D721Med (cell line): Measurements from ENCODE around the gene FTO.

ENCODE experiments used
- DNase-seq: peaks from one replicate; pipeline ENCODE4 v3.0.0; 2011; ENCODE audit warnings: low spot score; ENCODE audit not compliant: insufficient read length
- FAIRE-seq: peaks from 2 replicates; lab custom pipeline; 2011; peaks lifted over from hg19 to GRCh38; lab: Jason Lieb, UNC
- TF ChIP-seq, protein P1 (sequence below): IDR thresholded peaks from 2 replicates; pipeline ENCODE4 v1.5.1; 2012; ENCODE audit warnings: mild to moderate bottlenecking, control low read depth; ENCODE audit not compliant: insufficient read depth; ENCODE audit errors: missing control alignments

FTO gene

DNA sequence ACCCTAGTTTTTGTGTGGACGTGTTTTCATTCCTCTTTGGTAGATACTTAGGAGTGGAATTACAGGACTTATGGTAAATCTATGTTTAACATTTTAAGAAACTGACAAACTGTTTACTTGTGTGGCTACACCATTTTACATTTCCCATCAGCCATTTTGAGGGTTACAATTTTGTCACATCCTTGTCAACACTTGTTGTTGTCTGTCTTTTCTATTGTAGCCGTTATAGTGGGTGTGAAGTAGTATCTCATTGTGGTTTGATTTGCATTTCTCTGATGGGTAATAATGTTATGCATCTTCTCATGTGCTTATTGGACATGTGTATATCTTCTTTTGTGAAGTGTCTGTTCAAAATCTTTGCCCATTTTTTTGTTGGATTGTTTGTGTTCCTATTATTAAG lies 4.5 kb downstream of the FTO start:
- TF ChIP-seq, protein P1, sequence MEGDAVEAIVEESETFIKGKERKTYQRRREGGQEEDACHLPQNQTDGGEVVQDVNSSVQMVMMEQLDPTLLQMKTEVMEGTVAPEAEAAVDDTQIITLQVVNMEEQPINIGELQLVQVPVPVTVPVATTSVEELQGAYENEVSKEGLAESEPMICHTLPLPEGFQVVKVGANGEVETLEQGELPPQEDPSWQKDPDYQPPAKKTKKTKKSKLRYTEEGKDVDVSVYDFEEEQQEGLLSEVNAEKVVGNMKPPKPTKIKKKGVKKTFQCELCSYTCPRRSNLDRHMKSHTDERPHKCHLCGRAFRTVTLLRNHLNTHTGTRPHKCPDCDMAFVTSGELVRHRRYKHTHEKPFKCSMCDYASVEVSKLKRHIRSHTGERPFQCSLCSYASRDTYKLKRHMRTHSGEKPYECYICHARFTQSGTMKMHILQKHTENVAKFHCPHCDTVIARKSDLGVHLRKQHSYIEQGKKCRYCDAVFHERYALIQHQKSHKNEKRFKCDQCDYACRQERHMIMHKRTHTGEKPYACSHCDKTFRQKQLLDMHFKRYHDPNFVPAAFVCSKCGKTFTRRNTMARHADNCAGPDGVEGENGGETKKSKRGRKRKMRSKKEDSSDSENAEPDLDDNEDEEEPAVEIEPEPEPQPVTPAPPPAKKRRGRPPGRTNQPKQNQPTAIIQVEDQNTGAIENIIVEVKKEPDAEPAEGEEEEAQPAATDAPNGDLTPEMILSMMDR: no peak
- FAIRE-seq (no peak), DNase-seq (no peak)

DNA sequence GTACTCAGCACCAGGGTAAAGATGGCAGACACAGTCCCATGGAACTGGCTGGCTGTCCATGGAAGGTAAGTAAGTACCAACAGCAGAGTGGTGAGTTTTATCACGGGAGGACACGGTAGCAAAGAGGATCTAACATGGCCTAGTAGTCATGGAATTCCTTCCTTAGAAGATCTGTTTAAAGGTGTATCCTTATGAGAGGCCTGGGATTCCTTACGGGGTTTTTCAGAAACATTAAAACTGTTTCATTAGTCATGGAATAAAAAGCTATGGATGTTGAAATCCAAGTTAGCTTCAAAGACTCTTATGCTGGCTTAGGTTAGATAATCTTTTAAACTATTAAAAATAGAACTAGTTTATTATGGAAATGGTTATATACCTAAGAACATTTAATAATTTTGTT lies 7.4 kb downstream of the FTO start:
- DNase-seq: no peak
- no peak for FAIRE-seq
- TF ChIP-seq, protein P1: no peak

DNA sequence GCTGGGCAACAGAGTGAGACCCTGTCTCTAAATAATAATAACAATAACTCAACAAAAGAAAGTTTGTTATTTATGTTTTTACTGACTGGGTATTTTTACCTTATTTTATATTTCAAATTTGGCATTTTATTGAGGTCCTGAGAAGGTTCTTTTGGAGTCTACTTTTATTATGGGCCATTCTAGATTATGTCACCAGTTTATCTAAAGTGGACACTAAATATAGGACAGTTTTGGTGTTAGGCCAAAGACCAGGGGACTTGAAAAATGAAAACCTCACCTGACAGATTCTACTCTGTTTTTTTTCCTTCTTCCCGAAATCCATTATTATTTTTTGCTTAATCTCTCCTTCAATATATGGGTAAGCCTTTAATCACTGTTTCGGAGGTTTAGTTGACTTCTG lies 8.1 kb downstream of the FTO start:
- TF ChIP-seq, protein P1: no peak
- DNase-seq (no peak), FAIRE-seq (no peak)

DNA sequence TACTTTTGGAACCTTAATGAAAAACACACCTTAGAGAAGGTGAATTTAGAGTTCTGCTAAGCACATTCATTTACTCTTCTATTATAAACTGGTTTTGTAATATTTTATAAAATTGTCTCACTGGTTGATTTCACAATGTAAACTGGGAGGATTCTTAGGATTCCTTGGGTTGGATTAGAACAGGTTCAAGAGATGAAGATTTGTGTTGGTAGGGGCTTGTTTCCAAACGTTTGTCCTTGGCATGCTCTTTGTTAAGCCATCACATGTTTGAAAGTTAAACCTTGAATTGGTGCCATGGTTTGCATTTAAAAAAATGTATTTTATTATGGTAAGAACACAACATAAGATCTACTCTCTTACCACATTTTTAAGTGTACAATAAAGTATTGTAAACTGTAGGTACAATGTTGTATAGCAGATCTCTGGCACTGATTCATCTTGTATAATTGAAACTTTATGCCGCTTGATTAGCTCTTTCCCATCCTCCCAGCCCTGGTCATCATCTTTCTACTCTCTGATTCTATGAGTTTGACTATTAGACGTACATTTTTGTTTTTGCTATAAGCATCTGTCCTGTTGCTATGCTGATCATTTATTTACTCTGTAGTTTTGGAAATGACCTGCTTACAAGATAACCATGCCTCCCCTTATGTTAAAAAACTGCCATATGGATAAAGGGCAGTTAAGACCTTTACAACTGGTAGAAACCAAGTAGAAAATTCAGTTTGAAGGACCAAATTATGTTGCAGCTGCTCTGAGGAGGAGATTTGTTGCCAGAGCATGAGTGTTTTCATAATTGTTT lies 9.6 kb downstream of the FTO start:
- TF ChIP-seq, protein P1: no peak
- FAIRE-seq: no peak
- no peak for DNase-seq

DNA sequence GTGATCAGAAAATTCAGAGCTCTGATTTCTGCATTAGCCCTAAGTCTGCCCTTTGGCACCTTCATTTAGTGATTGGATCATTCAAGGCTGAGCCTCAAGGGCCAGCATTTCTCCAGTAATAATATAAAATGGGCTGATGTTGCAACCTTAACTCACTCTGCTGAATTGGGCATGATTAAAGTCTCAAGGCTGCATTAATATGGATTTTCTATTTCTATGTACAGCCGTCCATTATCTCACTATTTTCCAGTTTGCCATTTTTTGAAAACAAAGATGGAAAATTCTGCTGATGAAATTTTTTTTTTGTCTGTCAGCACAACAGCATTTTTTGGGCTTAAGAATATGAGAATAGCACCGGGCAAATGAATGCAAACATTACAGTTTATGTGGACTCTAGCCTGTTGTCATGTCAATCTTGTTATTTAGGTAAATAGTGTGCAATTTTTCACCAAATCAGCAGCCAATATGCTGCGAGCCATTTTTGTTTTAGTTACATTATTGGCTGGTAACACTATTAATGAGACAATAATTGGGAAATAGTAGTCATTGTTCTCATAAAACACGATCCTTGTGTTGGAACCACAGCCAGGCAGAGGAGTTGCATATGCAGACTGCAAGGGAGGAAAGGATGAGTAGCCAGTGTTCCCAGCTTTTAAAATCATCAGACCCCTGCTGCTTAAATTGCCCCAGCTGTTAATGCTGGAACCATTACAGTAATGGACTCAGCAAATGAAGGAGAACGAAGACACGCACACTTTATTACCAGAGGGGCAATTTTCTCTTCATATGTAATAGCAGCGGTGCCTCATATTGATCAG lies 10.5 kb downstream of the FTO start:
- no peak for DNase-seq

DNA sequence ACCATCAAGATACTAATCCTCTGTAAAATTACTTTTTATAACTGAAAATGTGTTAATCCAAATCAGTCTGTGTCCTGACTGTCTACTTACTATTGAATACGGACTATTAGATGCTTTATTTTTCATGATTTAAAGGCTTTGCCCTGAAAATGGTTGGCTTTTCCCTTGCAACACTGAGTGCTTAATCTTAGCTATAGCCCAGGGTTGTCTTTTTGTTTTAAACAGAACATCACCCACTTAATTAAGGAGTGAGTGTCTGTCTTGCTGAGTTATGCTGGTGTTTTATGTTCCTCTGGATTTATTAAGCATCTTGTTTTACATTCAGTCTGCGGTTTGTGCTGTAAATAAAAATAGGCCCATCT lies 11.0 kb downstream of the FTO start:
- TF ChIP-seq, protein P1: no peak
- DNase-seq (no peak), FAIRE-seq (no peak)

More for the DNA sequence above, 10.5 kb downstream of the FTO start:
- TF ChIP-seq, protein P1: no peak
- no peak for FAIRE-seq

DNA sequence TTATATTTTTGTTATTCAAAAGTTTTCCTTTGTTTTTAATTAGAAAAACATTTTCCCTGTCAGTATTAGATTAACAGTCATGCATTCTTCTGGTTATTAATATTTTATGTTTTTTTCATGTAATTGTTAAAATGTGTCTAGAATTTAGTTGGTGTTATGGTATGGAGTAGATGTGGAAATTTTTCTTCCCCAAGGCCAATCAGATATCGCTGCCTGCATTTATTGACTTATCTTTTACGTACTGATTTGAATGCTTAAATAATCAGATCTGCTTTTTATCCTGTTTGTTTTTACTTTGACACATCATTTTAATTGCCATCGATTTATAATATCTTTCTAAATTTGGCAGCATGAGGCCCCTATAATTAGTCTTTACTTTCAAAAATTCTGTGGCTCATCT lies 13.6 kb downstream of the FTO start:
- no peak for DNase-seq
- TF ChIP-seq, protein P1: no peak
- no peak for FAIRE-seq
